CD4-positive, alpha-beta T cell treated with Interleukin-2 at 100 ng/mL for 4 hours (primary cell): Measurements from ENCODE around the gene PGGHG.

Source experiments
- DNase-seq: peaks from one replicate; pipeline ENCODE4 v3.0.0-alpha.2; 2020; ENCODE audit warnings: low spot score

The PGGHG gene

GRCh38 chr11:285021-285893 is 3.7 kb upstream of the PGGHG start:
- no peak for DNase-seq

DNA sequence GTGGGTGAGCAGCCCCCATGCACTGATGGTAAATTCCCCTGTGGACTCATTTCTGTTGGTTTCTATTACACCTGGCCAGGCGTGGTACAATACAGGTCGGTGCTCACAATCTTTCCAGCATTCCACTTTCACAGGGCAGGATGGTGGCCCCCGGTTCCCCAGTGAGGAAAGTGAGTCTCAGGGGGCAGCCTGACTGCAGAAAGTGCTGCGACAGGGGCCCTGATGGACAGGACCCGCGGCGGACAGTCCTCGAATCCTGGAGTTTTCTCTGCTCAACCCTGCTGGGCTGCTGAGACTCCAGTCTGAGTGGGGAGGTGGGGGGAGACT is 3.1 kb upstream of the PGGHG start:
- DNase-seq = no peak

GRCh38 chr11:286977-287820 is 1.7 kb upstream of the PGGHG start:
- peak; percentile 35 for DNase-seq

DNA sequence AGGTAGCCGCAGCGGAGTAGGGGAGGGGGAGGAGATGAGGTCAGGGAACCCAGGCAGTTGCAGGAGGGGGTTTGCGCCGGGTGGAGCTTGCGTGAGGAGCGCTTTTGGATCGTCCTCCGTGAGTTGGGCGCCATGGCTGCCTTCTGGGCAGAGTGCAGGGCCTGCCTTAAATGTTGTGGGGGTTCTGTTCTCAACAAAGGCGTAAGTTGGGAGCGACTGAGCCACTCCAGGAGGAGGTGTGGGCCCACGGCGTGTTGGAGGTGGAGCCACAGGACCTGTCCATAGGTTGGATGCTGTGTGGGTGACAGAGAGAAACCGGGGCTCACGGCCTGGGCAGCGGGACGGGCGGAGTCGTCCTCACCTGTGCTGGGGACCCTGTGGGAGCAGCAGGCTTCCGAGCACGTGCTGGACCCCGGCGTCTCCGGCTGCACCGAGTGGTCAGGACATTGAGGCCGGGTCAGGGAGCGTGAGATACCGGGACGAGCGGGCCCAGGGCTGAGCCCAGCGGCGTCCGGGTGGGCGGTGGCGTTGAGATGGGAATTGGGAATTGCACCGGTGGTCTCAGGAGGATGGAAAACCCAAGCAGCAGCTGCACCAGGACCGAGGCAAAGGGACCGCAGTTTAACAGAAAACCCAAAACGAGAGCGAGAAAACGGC is 977 bp upstream of the PGGHG start:
- peak; percentile 37 for DNase-seq

GRCh38 chr11:289398-289711 is 429 bp downstream of the PGGHG start:
- no peak for DNase-seq

DNA sequence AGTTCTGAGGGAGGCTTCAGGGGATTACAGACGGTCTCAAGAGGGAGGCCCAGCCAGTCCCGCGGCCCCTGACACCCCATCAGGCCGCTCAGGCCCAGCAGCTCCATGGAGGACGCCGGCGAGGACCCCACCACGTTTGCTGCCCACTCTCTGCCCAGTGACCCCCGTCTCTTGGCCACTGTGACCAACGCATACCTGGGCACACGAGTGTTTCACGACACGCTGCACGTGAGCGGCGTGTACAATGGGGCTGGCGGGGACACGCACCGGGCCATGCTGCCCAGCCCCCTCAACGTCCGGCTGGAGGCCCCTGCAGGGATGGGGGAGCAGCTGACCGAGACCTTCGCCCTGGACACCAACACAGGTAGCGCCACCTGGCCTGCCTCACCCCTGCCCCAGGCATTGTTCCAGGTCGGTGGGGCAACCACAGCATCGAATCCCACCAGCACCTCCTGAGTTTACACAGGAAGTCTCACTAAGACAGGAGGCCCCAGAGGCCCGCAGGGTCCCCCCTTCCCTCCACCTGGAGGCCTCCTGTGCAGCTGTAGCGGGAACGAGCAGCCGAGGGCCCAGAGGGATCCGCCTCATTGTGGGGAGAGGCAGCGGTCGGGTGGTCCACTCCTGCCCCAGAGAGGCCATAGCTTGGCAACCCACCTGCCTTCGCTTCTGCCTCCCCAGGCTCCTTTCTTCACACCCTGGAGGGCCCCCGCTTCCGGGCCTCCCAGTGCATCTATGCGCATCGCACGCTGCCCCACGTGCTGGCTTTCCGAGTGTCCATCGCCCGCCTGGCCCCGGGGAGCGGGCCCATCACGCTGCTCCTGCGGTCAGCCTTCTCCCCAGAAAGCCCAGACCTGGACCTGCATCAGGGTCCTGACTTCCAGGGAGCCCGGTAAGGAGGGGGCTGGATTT is 1.0 kb downstream of the PGGHG start:
- DNase-seq = no peak

DNA sequence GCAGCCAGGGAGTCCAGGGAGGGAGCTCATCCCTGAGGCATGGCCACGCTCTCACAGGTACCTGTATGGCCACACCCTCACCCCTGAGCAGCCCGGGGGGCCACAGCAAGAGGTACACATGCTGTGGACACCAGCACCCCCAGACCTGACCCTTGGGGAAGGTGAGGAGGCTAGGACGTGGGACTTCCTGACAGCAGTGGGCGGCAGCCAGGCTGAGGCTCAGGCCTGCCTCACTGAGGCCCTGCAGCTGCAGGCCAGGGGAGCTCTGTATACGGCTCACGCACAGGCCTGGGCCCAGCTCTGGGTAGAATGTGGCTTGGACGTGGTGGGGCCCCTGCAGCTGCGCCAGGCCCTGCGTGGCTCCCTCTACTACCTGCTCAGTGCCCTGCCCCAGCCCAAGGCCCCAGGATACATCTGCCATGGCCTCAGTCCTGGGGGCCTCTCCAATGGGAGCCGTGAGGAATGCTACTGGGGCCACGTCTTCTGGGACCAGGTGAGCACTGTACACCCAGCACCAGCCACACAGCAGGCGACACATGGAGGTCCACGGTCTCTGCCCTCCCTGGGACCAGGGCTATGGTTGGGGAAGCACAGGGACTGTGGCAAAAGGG is 1.8 kb downstream of the PGGHG start:
- DNase-seq = no peak

GRCh38 chr11:291281-292210 is 2.6 kb downstream of the PGGHG start:
- DNase-seq = no peak

GRCh38 chr11:292211-293121 is 3.5 kb downstream of the PGGHG start:
- no peak for DNase-seq

DNA sequence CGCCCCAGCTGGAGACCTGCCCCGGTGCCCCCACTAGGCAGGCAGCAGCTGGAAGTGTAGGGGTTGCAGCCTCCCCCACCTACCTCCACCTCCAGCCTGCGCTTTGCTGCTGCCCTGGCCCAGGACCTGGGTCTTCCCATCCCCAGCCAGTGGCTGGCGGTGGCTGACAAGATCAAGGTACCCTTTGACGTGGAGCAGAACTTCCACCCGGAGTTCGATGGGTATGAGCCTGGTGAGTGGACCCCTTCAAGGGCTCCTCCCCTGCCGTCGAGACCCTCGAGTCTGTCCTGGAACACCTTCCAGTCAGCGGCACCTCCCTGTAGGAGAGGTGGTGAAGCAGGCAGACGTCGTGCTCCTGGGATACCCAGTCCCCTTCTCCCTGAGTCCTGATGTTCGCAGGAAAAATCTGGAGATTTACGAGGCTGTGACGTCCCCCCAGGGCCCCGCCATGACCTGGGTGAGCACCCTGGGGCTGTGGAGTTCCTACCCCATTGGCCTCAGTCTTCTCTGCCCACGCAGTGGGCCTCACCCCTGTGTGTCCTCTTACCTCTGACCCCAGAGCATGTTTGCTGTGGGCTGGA is 4.4 kb downstream of the PGGHG start:
- no peak for DNase-seq

- no peak for DNase-seq
These were observed 5.1 kb downstream of the PGGHG start for GRCh38 chr11:293852-294661.

DNA sequence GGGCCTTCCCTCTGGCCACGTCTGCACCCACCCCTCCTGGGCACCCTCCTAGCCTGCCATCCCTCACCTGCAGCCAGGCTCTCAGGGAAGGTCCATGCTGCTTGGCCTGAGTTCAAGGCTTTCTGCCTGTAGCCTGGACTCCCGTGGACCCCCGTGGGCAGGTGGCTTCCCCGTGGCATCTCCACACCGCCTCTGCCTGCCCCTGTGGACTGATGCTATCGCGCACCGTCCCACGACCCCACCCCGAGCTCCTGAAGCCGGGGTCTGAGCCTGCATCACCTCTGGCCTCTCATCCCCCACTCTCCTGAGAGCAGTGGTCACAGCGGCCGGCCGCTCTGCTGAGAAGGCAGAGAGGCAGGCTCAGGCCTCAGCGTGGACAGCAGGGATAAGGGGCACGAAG is 5.9 kb downstream of the PGGHG start:
- DNase-seq = no peak

GRCh38 chr11:295351-296170 is 6.6 kb downstream of the PGGHG start:
- no peak for DNase-seq

DNA sequence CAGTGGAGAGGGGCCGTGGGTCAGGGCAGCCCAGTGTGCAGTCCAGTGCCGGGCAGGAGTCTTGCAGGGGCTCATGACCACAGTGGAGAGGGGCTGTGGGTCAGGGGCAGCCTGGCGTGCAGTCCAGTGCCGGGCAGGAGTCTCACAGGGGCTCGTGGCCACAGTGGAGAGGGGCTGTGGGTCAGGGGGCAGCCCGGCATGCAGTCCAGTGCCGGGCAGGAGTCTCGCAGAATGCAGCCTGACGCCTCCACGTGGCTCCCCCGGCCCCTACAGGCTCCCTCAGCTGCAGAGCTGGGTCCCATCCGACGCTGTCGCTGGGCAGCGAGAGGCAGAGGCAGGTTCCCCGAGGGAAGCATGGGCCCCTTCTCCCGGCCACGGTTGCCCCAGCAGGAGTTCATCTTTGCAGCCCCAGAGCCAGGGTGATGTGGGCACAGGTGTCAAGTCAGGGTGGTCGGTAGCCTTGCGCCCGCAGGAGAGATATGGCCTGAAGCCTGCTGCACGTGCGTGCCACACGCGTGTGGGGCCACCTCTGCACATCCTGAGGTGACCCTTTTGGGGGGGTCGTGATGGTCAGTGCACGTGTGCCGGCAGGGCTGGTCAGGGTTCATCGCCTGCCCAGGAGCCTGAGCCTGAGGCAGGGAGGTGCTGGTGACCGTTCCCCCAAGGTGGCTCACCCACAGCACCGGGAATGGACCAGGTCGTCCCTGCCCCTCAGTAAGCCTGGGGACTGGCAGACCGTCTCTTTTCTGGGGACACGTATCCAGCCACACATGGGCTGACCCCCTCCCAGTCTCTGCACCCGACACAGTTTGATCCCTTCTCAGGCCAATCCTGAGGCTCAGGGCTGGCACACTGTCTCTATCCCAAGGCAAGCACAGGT is 7.5 kb downstream of the PGGHG start:
- no peak for DNase-seq

DNA sequence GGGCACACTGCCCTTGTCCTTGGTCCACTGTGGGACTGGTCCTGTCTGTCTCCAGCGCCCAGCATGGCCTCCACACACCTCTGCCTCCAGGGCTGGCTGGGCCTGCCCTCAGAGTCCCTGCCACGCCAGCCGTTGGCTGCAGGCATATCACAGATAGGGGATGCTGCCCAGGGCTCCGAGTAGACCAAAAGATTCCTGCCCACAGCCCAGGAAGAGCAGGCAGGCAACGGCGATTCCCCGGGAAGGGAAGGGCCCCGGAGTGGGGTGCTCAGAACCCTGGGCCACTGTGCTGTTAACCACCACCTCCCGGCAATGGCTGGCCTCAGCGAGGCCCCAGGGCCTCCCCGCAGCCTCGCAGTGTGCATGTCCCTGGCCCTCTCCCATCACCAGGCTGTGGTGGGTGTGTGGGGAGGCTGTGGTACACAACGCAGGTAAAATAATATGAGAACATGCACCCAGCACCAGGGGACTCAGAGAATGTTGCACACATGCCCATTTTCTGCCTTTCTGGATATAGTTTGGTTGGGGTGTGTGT is 8.2 kb downstream of the PGGHG start:
- DNase-seq = no peak
